ENCODE measurements around the gene GPRC5C. TPM values are rescaled to one million over a fixed set of nuclear protein-coding genes. Genes with fewer than 3 reads are reported as not detected.

GPRC5C gene
- total and polyA plus RNA-seq, 2 of the 8 experiments (the other 6 are each of a cell fraction or from before 2014, with no cell fraction given), result 18.3 to 55.8 TPM

DNA sequence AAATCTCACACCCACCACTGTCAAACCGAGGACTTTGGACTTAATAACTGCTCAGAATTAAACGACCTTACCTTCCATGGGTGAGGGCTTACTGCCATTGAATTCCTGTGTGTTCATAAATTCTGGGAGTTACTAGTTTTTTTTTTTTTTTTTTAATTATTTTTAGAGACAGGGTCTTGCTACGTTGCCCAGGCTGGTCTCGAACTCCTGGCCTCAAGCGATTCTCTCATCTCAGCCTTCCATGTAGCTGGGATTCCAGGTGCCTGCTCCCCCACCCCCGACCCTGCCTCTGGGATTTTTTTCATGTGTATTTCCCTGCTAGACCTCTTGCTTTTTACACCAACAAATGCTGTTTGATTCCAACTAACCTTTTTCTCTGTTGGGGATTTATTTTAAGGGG lies 19.7 kb downstream of the GPRC5C start:
- Histone ChIP-seq H3K4me2 (ENCODE audit: insufficient read depth in 1 of 2, low read depth in 2 of 2, low read length in 2 of 2) (no peak overlapping the region), H3K36me3 (ENCODE audit: control insufficient read depth in 2 of 4, insufficient read depth in 4 of 4, low read length in 3 of 4) (0 out of 8 replicates have a peak, but pooled peaks cover 0 to 6% (median 0%) of the 10 kb centered on the region in 4 experiments), H2AK5ac (ENCODE audit: low read depth, low read length) (no peak overlapping the region), H3K27ac (ENCODE audit: low read depth, low read length) (no peak overlapping the region), H2BK15ac (ENCODE audit: low read length) (no peak overlapping the region), H3K56ac (replicated peaks; ENCODE audit: insufficient read length, low read depth, low read length) (no peak overlapping the region), H3K9ac (replicated peaks in 1 of 4; ENCODE audit: extremely low read depth in 1 of 4, low read depth in 3 of 4, low read length in 3 of 4) (no peak overlapping the region), H3K23ac (ENCODE audit: insufficient read length) (no peak overlapping the region), H2BK12ac (ENCODE audit: low read depth, low read length) (no peak overlapping the region), H3K23me2 (ENCODE audit: low read depth, low read length) (peaks cover 11% of the 10 kb centered on the region; the same call in 1 of the 2 replicates), H3K27me3 (replicated peaks in 1 of 4; ENCODE audit: control insufficient read depth in 3 of 4, extremely low read depth in 1 of 4, insufficient read depth in 3 of 4, low read length in 3 of 4) (peaks cover 0 to 16% (median 11%) of the 10 kb centered on the region in 4 experiments; a peak in 6 of 7 replicates), H4K8ac (ENCODE audit: extremely low read depth, insufficient read depth, low read length) (no peak overlapping the region), H2BK5ac (ENCODE audit: low read depth, low read length) (no peak overlapping the region), H4K91ac (replicated peaks; ENCODE audit: insufficient read length, low read length) (no peak overlapping the region), H4K20me1 (replicated peaks in 1 of 2; ENCODE audit: control insufficient read depth in 1 of 2, insufficient read depth in 2 of 2, low read length in 2 of 2) (peaks cover 2 to 4% of the 10 kb centered on the region in 2 experiments), H4K5ac (ENCODE audit: insufficient read length, low read depth, low read length) (no peak overlapping the region), H3K18ac (ENCODE audit: extremely low read depth, low read length) (no peak overlapping the region), H3K9me3 (ENCODE audit: insufficient read depth in 2 of 2, low read depth in 1 of 2, low read length in 1 of 2) (no peaks in the 10 kb centered on the region), H2AFZ (ENCODE audit: low read length) (no peak overlapping the region), H3K14ac (ENCODE audit: insufficient read length) (no peak overlapping the region), H3K4ac (replicated peaks; ENCODE audit: insufficient read length, low read depth, low read length) (no peak overlapping the region), H2BK120ac (replicated peaks; ENCODE audit: low read depth, low read length) (no peak overlapping the region), H3K79me1 (ENCODE audit: low read depth, low read length) (no peaks in the 10 kb centered on the region), H3K79me2 (ENCODE audit: control insufficient read depth in 1 of 2, insufficient read depth in 2 of 2, low read length in 2 of 2) (no peaks in the 10 kb centered on the region), H2BK20ac (ENCODE audit: low read length) (no peak overlapping the region), H3K4me1 (replicated peaks in 1 of 4; ENCODE audit: control insufficient read depth in 3 of 4, insufficient read depth in 4 of 4, low read length in 3 of 4) (peaks cover 3 to 34% (median 28%) of the 10 kb centered on the region in 4 experiments), H3K4me3 (ENCODE audit: extremely low read depth in 1 of 4, insufficient read depth in 2 of 4, low read depth in 3 of 4, low read length in 4 of 4) (no peak overlapping the region)
- WGBS, 2 experiments (ENCODE audit: extremely low coverage in 1 of 2, insufficient coverage in 1 of 2, insufficient read length in 1 of 2, insufficient replicate concordance in 2 of 2, low coverage in 1 of 2, low lambda C conversion rate in 2 of 2, missing lambda C conversion rate in 1 of 2), result 71% methylated on average over 5 of the region's 6 CpGs; no CpG with 5 or more reads in 1 of the 2 experiments
- DNase-seq (ENCODE audit: low read depth in 1 of 2, low spot score in 2 of 2) (no peak), FAIRE-seq (no peak)
- POLR2A ChIA-PET (ENCODE audit: partially characterized antibody), result interaction anchor here (0.6 to 2.5 kb wide), 7 partner anchors 8 to 47 kb away, joined by 3 to 8 read pairs (median 3); no protein-coding TSS in a partner anchor
- CTCF ChIA-PET (ENCODE audit: partially characterized antibody), result interaction anchor here (0.7 to 1.7 kb wide), 6 partner anchors 9 to 68 kb away, joined by 3 to 4 read pairs (median 4); no protein-coding TSS in a partner anchor
- TF ChIP-seq SP4 (IDR thresholded peaks at IDR 0.05; ENCODE audit: low read length) (no peak), JUND (IDR thresholded peaks at IDR 0.05; ENCODE audit: low read length) (no peak), EZH2 (IDR thresholded peaks at IDR 0.05; ENCODE audit: low read depth, low read length, severe bottlenecking) (no peak), KDM4A (IDR thresholded peaks at IDR 0.05; ENCODE audit: low read depth, low read length, severe bottlenecking) (no peak), CTBP2 (IDR thresholded peaks at IDR 0.05; ENCODE audit: borderline replicate concordance, insufficient read depth, insufficient read length, low read length) (no peak), EP300 (IDR thresholded peaks at IDR 0.05; ENCODE audit: borderline replicate concordance in 1 of 2, low read depth in 2 of 2, low read length in 2 of 2) (no peak), SIN3A (conservative IDR thresholded peaks at IDR 0.05 in 1 of 2, IDR thresholded peaks at IDR 0.05 in 1 of 2; ENCODE audit: low read depth in 1 of 2, low read length in 2 of 2) (no peak), SP2 (IDR thresholded peaks at IDR 0.05; ENCODE audit: low read length) (no peak), RXRA (IDR thresholded peaks at IDR 0.05; ENCODE audit: insufficient read depth, low read depth, low read length) (no peak)
- TF ChIP-seq, protein P1, sequence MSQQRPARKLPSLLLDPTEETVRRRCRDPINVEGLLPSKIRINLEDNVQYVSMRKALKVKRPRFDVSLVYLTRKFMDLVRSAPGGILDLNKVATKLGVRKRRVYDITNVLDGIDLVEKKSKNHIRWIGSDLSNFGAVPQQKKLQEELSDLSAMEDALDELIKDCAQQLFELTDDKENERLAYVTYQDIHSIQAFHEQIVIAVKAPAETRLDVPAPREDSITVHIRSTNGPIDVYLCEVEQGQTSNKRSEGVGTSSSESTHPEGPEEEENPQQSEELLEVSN (IDR thresholded peaks at IDR 0.05), result no peak
- TF ChIP-seq, protein P2, sequence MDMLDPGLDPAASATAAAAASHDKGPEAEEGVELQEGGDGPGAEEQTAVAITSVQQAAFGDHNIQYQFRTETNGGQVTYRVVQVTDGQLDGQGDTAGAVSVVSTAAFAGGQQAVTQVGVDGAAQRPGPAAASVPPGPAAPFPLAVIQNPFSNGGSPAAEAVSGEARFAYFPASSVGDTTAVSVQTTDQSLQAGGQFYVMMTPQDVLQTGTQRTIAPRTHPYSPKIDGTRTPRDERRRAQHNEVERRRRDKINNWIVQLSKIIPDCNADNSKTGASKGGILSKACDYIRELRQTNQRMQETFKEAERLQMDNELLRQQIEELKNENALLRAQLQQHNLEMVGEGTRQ (IDR thresholded peaks at IDR 0.05; ENCODE audit: low read length), result no peak
